Chondrocyte (in vitro differentiated cells): ENCODE results near the gene TEKT1. TPM values are rescaled to one million over a fixed set of nuclear protein-coding genes. Genes with fewer than 3 reads are reported as not detected.
"Not testable (repeated sequence)": the region's sequence is repeated elsewhere in the genome, so short reads cannot be mapped to it uniquely, and the experiment has no call there.

Source experiments
- DNase-seq: peaks from one replicate; pipeline ENCODE4 v3.0.0; 2021; ENCODE audit warnings: mixed read lengths, low spot score
- H3K27ac Mint-ChIP-seq: one replicate; pipeline ENCODE4 v1.8.0; 2021; ENCODE audit warnings: mild to moderate bottlenecking, moderate library complexity, mixed read lengths; ENCODE audit not compliant: unreplicated experiment
- H3K27me3 Mint-ChIP-seq: 2 replicates; pipeline ENCODE4 v1.8.0; 2021; ENCODE audit warnings: low read depth, mixed read lengths
- H3K36me3 Mint-ChIP-seq: 2 replicates; pipeline ENCODE4 v1.8.0; 2021; ENCODE audit warnings: low read depth, mixed read lengths
- H3K4me1 Mint-ChIP-seq: 2 replicates; pipeline ENCODE4 v1.8.0; 2021; ENCODE audit warnings: low read depth, mild to moderate bottlenecking, mixed read lengths
- H3K4me3 Mint-ChIP-seq: one replicate; pipeline ENCODE4 v1.8.0; 2021; ENCODE audit warnings: mild to moderate bottlenecking, moderate library complexity, mixed read lengths; ENCODE audit not compliant: unreplicated experiment
- H3K9me3 Mint-ChIP-seq: 2 replicates; pipeline ENCODE4 v1.8.0; 2021; ENCODE audit warnings: low read depth, mixed read lengths
- CTCF ChIP-seq: fragments of 200-600 bp; sonication (generic); IDR thresholded peaks from 2 replicates; pipeline ENCODE4 v1.5.0; 2021; ENCODE audit warnings: antibody characterized with exemption, mild to moderate bottlenecking, moderate library complexity
- total RNA-seq: library from RNA; stranded (reverse); gene quantifications from 3 replicates; pipeline ENCODE4 v1.2.1, GENCODE V29; 2021

Gene TEKT1
- total RNA-seq, 1 donor from 2014 or later, result not detected

- DNase-seq, result no peak
- Mint-ChIP-seq H3K27ac (no peak overlapping the region), H3K9me3 (no peaks in the 10 kb centered on the region), H3K27me3 (peaks cover 53% of the 10 kb centered on the region), H3K4me3 (no peak overlapping the region), H3K4me1 (peaks cover 2% of the 10 kb centered on the region), H3K36me3 (no peaks in the 10 kb centered on the region)
- no peak for TF ChIP-seq CTCF
Measured at GRCh38 chr17:6830383-6830986, 1.0 kb downstream of the TEKT1 start.

GRCh38 chr17:6823011-6823442 lies 8.5 kb downstream of the TEKT1 start:
- no peak for DNase-seq
- no peak for TF ChIP-seq CTCF
- H3K9me3 Mint-ChIP-seq, result peaks cover 9% of the 10 kb centered on the region
- H3K27ac Mint-ChIP-seq, result no peak overlapping the region
- peaks cover 37% of the 10 kb centered on the region for H3K27me3 Mint-ChIP-seq
- no peaks in the 10 kb centered on the region for H3K36me3 Mint-ChIP-seq
- no peak overlapping the region for H3K4me3 Mint-ChIP-seq
- H3K4me1 Mint-ChIP-seq, result no peaks in the 10 kb centered on the region

- DNase-seq, result no peak
- no peak for TF ChIP-seq CTCF
- no peaks in the 10 kb centered on the region for H3K36me3 Mint-ChIP-seq
- peaks cover 27% of the 10 kb centered on the region for H3K27me3 Mint-ChIP-seq
- H3K4me3 Mint-ChIP-seq, result no peak overlapping the region
- H3K9me3 Mint-ChIP-seq, result peaks cover 9% of the 10 kb centered on the region
- no peak overlapping the region for H3K27ac Mint-ChIP-seq
- H3K4me1 Mint-ChIP-seq, result no peaks in the 10 kb centered on the region
Measured at GRCh38 chr17:6818938-6819337, 12.6 kb downstream of the TEKT1 start.

- H3K27me3 Mint-ChIP-seq, result peaks cover 20% of the 10 kb centered on the region
- not testable (repeated sequence) for H3K4me1 Mint-ChIP-seq, H3K4me3 Mint-ChIP-seq, DNase-seq, H3K27ac Mint-ChIP-seq, H3K9me3 Mint-ChIP-seq, H3K36me3 Mint-ChIP-seq
Measured at GRCh38 chr17:6816368-6816767, 15.2 kb downstream of the TEKT1 start.

- TF ChIP-seq CTCF, result no peak
- DNase-seq, result no peak
- Mint-ChIP-seq H3K36me3 (no peaks in the 10 kb centered on the region), H3K27me3 (peaks cover 19% of the 10 kb centered on the region), H3K4me3 (no peak overlapping the region), H3K9me3 (peaks cover 4% of the 10 kb centered on the region), H3K4me1 (no peaks in the 10 kb centered on the region), H3K27ac (no peak overlapping the region)
Measured at GRCh38 chr17:6815775-6816174, 15.8 kb downstream of the TEKT1 start.

GRCh38 chr17:6812295-6812694 lies 19.2 kb downstream of the TEKT1 start:
- peaks cover 8% of the 10 kb centered on the region for H3K9me3 Mint-ChIP-seq
- H3K27ac Mint-ChIP-seq, result no peak overlapping the region
- peaks cover 11% of the 10 kb centered on the region for H3K27me3 Mint-ChIP-seq
- H3K36me3 Mint-ChIP-seq, result no peaks in the 10 kb centered on the region
- no peaks in the 10 kb centered on the region for H3K4me1 Mint-ChIP-seq
- TF ChIP-seq CTCF, result no peak
- H3K4me3 Mint-ChIP-seq, result no peak overlapping the region
- no peak for DNase-seq
